PC-9 (cell line): ENCODE measurements around the gene FERMT3. TPM values are rescaled to one million over a fixed set of nuclear protein-coding genes. Genes with fewer than 3 reads are reported as not detected.

ENCODE experiments used
- BruUV-seq: library from RNA; stranded (reverse); fragments of 400-500 nt; replicated peaks from 2 replicates; lab custom pipeline; 2021; lab: Mats Ljungman, UMichigan
- CTCF ChIA-PET: fragments of 300-600 bp; sonication (Branson Sonifier 250); formaldehyde crosslinking; loops from one replicate; lab custom pipeline; 2022; ENCODE audit warnings: antibody characterized with exemption; lab: Charles Lee
- POLR2A ChIA-PET: fragments of 300-600 bp; sonication (Branson Sonifier 250); formaldehyde crosslinking; loops from one replicate; lab custom pipeline; 2022; ENCODE audit warnings: antibody characterized with exemption; ENCODE audit not compliant: unreplicated experiment; lab: Charles Lee
- DNase-seq, 2 experiments: peaks; one replicate each; pipeline versions ENCODE4 v3.0.0 to v3.0.0-alpha.2; 2015 to 2022; ENCODE audit warnings: mixed read lengths in 1 of 2
- H2AFZ ChIP-seq: fragments of 200-600 bp; sonication (generic); 2 replicates; pipeline ENCODE4 v1.8.1; 2017; ENCODE audit warnings: antibody characterized with exemption
- H3F3A ChIP-seq: fragments of 200-600 bp; sonication (generic); 2 replicates; pipeline ENCODE4 v1.8.1; 2017; ENCODE audit warnings: antibody characterized with exemption, mild to moderate bottlenecking, low read depth; ENCODE audit not compliant: insufficient read depth
- H3K27ac ChIP-seq: fragments of 200-600 bp; sonication (generic); 2 replicates; pipeline ENCODE4 v1.6.1; 2016; ENCODE audit warnings: mixed run types
- H3K27me3 ChIP-seq: fragments of 200-600 bp; sonication (generic); 2 replicates; pipeline ENCODE4 v1.6.1; 2016; ENCODE audit warnings: low read depth, mixed run types; ENCODE audit not compliant: insufficient read depth
- H3K36me3 ChIP-seq: fragments of 200-600 bp; sonication (generic); 2 replicates; pipeline ENCODE4 v1.6.1; 2016; ENCODE audit warnings: low read depth, mixed run types
- H3K4me1 ChIP-seq: fragments of 200-600 bp; sonication (generic); replicated peaks from 2 replicates; pipeline ENCODE4 v1.6.1; 2016; ENCODE audit warnings: mixed run types; ENCODE audit not compliant: insufficient read depth
- H3K4me2 ChIP-seq: fragments of 200-600 bp; sonication (generic); 2 replicates; pipeline ENCODE4 v1.6.1; 2017; ENCODE audit warnings: mixed run types
- H3K4me3 ChIP-seq: fragments of 200-600 bp; sonication (generic); 2 replicates; pipeline ENCODE4 v1.6.1; 2016; ENCODE audit warnings: mixed run types
- H3K79me2 ChIP-seq: fragments of 200-600 bp; sonication (generic); 2 replicates; pipeline ENCODE4 v1.6.1; 2017; ENCODE audit warnings: low read depth, mixed run types
- H3K9me2 ChIP-seq: fragments of 200-600 bp; sonication (generic); 2 replicates; pipeline ENCODE4 v1.8.1; 2017; ENCODE audit warnings: mild to moderate bottlenecking; ENCODE audit not compliant: insufficient read depth
- H3K9me3 ChIP-seq: fragments of 200-600 bp; sonication (generic); 2 replicates; pipeline ENCODE4 v1.8.1; 2016; ENCODE audit warnings: low read depth; ENCODE audit not compliant: insufficient read depth
- H4K20me1 ChIP-seq: fragments of 200-600 bp; sonication (generic); 2 replicates; pipeline ENCODE4 v1.8.1; 2017; ENCODE audit not compliant: insufficient read depth
- CTCF ChIP-seq: fragments of 200-600 bp; sonication (generic); conservative IDR thresholded peaks from 2 replicates; pipeline ENCODE4 v1.6.1; 2017; ENCODE audit warnings: mixed run types, antibody characterized with exemption, mild to moderate bottlenecking, moderate library complexity
- EZH2 ChIP-seq: fragments of 200-600 bp; sonication (generic); IDR thresholded peaks from 2 replicates; pipeline ENCODE4 v1.8.0; 2017; ENCODE audit warnings: antibody characterized with exemption, low read depth
- intact Hi-C: fragments of 100-400 bp; cut with micrococcal nuclease; formaldehyde crosslinking; loops from one replicate; pipeline ENCODE4 v1.10.0; 2022; ENCODE audit not compliant: unreplicated experiment
- total RNA-seq: library from RNA; stranded (reverse); gene quantifications from 2 replicates; pipeline ENCODE4 v1.2.3, GENCODE V29; 2021

The FERMT3 gene
- total RNA-seq, 1 experiment from 2014 or later: 5.0 TPM

DNA sequence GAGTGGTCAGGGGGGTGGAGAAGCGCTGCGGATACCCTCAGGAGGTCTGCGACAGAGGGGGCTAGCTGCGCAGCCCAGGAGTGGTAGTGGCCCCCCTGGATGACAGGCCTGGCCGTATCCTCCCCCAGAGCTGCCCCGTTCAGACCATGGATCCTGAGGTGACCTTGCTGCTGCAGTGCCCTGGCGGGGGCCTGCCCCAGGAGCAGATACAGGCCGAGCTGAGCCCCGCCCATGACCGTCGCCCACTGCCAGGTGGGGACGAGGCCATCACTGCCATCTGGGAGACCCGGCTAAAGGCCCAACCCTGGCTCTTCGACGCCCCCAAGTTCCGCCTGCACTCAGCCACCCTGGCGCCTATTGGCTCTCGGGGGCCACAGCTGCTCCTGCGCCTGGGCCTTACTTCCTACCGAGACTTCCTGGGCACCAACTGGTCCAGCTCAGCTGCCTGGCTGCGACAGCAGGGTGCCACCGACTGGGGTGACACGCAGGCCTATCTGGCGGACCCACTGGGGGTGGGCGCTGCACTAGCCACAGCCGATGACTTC lies 20.1 kb downstream of the FERMT3 start:
- peak; percentile 63 to 66 for DNase-seq
- intact Hi-C loops: no loop called here
- TF ChIP-seq EZH2: no peak
- no peak for TF ChIP-seq CTCF

DNA sequence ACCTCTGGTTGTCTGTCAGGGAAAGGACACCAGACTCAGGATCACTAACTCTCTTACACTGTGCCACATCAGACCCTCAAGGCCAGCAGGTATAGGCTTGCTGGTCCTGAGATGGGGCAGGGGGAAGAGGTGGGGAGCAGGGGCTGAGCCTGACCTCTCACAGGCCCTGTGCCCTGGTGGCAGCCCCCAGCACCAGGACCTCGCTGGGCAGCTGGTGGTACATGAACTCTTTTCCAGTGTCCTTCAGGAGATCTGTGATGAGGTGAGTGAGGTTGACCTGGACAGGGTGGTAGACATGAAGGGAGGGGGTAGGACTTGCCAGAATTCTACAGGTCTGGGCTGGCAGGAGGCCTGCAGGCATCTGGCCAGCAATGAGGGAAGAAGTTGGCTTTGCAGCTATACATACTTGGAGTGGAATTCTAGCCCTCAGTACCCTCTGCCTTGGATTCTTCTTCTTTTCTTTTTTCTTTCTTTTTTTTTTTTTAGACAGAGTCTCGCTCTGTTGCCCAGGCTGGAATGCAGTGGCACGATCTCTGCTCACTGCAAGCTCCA lies 21.0 kb downstream of the FERMT3 start:
- no TSS peak for BruUV-seq
- Histone ChIP-seq H3K79me2 (peaks cover 34% of the 10 kb centered on the region), H3K36me3 (no peaks in the 10 kb centered on the region), H3K4me1 (peaks cover 27% of the 10 kb centered on the region), H3K27ac (no peak overlapping the region), H3K9me3 (no peaks in the 10 kb centered on the region), H3K4me2 (peak overlapping the region; percentile 99), H2AFZ (no peak overlapping the region), H4K20me1 (peaks cover 3% of the 10 kb centered on the region), H3K27me3 (no peaks in the 10 kb centered on the region), H3K9me2 (no peaks in the 10 kb centered on the region), H3K4me3 (peak overlapping the region; percentile 98), H3F3A (peaks cover 23% of the 10 kb centered on the region)
- TF ChIP-seq CTCF: no peak
- TF ChIP-seq EZH2: no peak
- intact Hi-C loops: no loop called here
- DNase-seq: no peak
- CTCF ChIA-PET: no interaction called here
- POLR2A ChIA-PET: interaction anchor here (0.5 to 0.6 kb wide), 2 partner anchors 19 to 40 kb away, joined by 4 read pairs; no protein-coding TSS in a partner anchor

More for the DNA sequence above, 20.1 kb downstream of the FERMT3 start:
- H2AFZ ChIP-seq: peak overlapping the region; percentile 96
- ChIA-PET CTCF (interaction anchor here (0.9 to 1.5 kb wide), 2 partner anchors 21 to 22 kb away, joined by 3 to 7 read pairs; no protein-coding TSS in a partner anchor), POLR2A (interaction anchor here (0.6 to 0.9 kb wide), 4 partner anchors 40 to 292 kb away, joined by 3 to 9 read pairs (median 6); no protein-coding TSS in a partner anchor)
- peak overlapping the region; percentile 99 for H3K4me2 ChIP-seq
- peak overlapping the region; percentile 98 for H3K4me3 ChIP-seq
- no peak overlapping the region for H3K27ac ChIP-seq
- peaks cover 3% of the 10 kb centered on the region for H4K20me1 ChIP-seq
- H3K27me3 ChIP-seq: no peaks in the 10 kb centered on the region
- no peaks in the 10 kb centered on the region for H3K9me2 ChIP-seq
- BruUV-seq: TSS peak; percentile 45
- peaks cover 27% of the 10 kb centered on the region for H3K4me1 ChIP-seq
- no peaks in the 10 kb centered on the region for H3K36me3 ChIP-seq
- H3F3A ChIP-seq: peaks cover 26% of the 10 kb centered on the region
- H3K9me3 ChIP-seq: no peaks in the 10 kb centered on the region
- peaks cover 34% of the 10 kb centered on the region for H3K79me2 ChIP-seq

DNA sequence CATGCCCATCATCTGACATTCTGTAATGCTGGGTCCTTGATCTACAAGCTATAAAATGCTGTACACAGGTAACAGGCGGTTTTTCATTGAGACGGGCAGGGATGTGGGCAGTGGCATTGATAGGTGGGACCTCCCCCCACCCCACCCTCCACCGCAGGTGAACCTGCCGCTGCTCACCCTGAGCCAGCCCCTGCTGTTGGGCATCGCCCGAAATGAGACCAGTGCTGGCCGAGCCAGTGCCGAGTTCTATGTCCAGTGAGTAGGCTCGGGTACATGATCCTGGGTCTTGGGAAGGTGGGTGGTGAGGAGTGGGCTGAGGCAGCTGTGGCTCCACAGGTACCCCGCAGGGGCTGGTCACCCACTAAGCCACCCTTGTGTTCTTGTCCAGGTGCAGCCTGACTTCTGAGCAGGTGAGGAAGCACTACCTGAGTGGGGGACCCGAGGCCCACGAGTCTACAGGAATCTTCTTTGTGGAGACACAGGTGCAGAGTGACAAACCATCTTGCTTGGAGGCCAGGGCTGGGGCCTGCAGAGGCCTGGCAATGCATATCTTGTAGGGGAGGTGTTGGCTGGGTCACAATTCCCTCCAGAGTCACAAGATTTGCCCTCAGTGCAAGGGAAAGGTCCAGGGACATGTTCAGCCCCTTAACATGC lies 22.7 kb downstream of the FERMT3 start:
- no peaks in the 10 kb centered on the region for H3K9me2 ChIP-seq
- ChIA-PET CTCF (no interaction called here), POLR2A (interaction anchor here (0.6 kb wide), 1 partner anchor 222 kb away, joined by 5 read pairs; no protein-coding TSS in a partner anchor)
- H3K4me3 ChIP-seq: no peak overlapping the region
- no peaks in the 10 kb centered on the region for H3K27me3 ChIP-seq
- peaks cover 34% of the 10 kb centered on the region for H3K79me2 ChIP-seq
- peaks cover 3% of the 10 kb centered on the region for H4K20me1 ChIP-seq
- peaks cover 30% of the 10 kb centered on the region for H3F3A ChIP-seq
- peaks cover 34% of the 10 kb centered on the region for H3K4me1 ChIP-seq
- BruUV-seq: no TSS peak
- intact Hi-C loops: no loop called here
- H3K4me2 ChIP-seq: peak overlapping the region; percentile 76; the same call in 1 of the 2 replicates
- no peaks in the 10 kb centered on the region for H3K36me3 ChIP-seq
- no peak for DNase-seq
- no peaks in the 10 kb centered on the region for H3K9me3 ChIP-seq
- no peak overlapping the region for H3K27ac ChIP-seq
- TF ChIP-seq CTCF (no peak), EZH2 (no peak)
- no peak overlapping the region for H2AFZ ChIP-seq
